Midbrain (tissue), 1 donor: ENCODE results near the gene NAP1L2.
A peak's percentile ranks its signal among the peaks of the same experiment; 100 is the strongest.
"Not testable (repeated sequence)": the region's sequence is repeated elsewhere in the genome, so short reads cannot be mapped to it uniquely, and the experiment has no call there.

Experiments
- DNase-seq: peaks from one replicate; lab custom pipeline; 2025; lab: John Stamatoyannopoulos, UW

The NAP1L2 gene, protein sequence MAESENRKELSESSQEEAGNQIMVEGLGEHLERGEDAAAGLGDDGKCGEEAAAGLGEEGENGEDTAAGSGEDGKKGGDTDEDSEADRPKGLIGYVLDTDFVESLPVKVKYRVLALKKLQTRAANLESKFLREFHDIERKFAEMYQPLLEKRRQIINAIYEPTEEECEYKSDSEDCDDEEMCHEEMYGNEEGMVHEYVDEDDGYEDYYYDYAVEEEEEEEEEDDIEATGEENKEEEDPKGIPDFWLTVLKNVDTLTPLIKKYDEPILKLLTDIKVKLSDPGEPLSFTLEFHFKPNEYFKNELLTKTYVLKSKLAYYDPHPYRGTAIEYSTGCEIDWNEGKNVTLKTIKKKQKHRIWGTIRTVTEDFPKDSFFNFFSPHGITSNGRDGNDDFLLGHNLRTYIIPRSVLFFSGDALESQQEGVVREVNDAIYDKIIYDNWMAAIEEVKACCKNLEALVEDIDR

DNA sequence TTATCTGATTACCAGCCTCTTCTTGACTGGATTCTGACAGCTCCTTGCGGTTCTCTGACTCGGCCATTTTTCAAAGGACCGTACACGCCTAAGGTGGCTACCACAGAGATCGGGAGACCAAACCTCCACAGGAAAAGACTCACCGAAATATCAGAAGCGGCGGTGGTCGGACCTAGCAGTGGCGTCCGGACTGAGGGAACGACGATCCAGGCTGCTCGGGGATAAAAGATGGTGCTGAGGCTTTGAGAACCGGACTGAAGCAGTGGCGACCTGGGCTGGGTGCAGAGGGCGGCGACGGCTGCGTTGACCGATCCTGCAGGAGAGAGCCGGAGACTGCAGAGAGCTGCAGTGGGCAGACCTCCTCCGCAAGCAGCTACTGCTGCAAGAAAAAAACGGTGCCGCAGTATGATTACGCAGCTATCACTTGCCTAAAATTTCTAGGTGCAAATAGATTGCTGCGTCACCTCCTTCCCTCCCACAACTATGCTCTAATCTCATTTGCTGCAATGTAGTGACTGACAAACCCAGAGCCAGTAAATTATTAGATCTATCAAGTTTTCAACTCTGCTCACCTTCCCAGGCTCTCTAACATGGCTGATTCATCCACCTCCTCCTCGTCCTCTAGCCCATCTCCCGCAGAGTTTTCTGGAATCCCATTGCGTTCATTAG, at the start of gene NAP1L2:
NAP1L2 (minus strand) TSS at position 426 of the 669 bp plus-strand sequence; CDS start at position 67, 359 bp downstream.
- DNase-seq = peak; percentile 51

DNA sequence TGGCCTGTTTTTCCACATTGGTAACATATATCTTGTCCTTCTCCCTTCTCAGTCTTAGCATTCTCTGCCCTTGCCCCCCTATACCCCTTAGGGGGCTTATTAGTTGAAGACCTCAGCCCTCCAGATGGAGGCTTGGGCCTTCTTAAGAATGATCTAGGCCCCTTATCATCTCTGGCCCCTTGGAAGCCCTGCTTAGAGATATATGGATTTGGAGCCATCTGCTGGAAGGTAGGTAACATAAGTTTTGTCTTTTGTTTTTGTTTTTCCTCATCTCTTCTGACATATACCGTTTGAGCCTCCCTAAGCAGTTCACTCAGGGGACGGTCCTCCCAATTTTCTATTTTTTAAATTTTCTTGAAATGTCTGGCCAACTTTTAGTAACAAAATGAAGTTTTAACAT, 48.3 kb upstream of the NAP1L2 start:
- DNase-seq = no peak

DNA sequence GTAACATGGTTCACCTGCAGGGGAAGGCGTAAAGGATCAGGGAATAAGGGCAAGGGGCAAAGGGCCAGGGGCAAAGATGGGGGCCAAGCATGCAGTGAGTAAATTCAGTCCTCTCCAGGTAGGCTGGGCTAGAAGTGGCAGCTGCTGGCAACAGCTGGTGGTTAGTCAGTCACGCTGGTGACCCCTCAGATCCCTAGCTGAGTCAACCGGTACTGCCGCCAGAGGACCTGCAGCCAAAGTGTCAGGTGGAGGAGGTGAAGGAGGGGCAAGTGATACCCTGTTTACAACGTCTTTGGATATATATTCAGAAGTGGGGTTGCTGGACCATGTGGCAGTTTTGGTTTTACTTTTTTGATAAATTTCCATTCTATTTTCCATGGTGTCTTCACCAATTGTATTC, 24.6 kb upstream of the NAP1L2 start:
- DNase-seq = no peak

DNA sequence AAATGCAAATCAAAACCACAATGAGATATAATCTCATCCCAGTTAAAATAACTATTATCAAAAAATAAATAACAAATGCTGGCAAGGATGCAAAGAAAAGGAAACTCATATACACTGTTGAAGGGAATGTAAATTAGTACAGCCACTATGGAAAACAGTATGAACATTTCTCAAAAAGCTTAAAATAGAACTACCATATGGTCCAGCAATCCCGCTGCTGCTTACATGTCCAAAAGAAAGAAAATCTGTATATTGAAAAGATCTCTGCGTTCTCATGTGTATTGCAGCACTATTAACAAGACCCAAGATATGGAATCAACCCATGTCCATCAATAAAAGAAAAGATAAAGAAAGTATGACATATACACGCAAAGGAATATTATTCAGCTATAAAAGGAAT, 3.0 kb upstream of the NAP1L2 start:
- no peak for DNase-seq

DNA sequence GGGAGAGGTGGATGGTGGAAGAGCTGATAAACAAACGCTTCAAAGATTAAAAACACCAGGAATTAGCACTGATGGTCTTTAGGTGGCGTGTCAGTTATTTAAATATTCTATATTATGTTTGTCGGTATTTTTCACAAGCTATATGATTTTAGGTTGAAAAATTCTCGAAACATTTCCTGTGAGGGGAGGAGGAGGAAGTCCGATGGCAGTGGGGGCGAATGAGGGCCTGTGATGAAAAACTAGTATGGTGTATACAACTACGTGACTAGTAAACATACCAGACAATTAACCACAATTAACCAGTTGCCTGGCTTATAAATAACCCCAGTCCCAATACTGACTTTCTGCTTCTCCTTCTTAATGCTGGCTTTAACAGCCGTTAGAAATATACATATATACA, 595 bp upstream of the NAP1L2 start:
- no peak for DNase-seq

DNA sequence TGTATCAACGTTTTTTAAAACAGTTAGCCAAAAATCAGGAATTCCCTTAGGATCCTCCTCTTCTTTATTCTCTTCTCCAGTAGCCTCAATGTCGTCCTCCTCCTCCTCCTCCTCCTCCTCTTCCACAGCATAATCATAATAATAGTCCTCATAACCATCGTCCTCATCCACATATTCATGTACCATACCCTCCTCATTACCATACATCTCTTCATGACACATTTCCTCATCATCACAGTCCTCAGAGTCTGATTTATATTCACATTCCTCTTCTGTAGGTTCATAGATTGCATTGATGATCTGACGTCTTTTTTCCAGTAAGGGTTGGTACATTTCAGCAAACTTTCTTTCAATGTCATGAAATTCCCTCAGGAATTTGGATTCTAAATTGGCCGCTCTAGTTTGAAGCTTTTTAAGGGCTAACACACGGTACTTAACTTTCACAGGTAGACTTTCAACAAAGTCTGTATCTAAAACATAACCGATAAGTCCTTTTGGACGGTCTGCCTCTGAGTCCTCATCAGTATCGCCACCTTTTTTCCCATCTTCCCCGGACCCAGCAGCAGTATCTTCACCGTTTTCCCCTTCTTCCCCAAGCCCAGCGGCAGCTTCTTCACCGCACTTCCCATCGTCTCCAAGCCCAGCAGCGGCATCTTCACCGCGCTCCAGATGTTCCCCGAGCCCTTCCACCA, 771 bp downstream of the NAP1L2 start:
- DNase-seq = no peak

DNA sequence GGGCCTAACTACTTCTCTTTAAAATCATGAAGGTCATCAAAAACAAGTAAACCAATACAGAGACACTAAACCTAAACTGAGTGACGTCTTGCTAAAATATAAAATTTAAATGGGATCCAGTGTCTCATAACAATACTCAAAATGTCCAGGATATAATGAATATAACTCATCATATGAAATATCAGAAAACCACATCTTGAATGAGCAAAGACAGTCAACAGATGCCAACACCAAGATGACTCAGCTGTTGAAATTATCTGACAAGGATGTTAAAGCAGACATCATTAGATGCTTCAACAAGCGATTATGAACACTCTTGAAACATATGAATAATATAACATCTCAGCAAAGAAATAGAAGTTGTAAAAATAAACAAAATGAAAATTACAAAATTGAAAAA, 8.3 kb downstream of the NAP1L2 start:
- no peak for DNase-seq

DNA sequence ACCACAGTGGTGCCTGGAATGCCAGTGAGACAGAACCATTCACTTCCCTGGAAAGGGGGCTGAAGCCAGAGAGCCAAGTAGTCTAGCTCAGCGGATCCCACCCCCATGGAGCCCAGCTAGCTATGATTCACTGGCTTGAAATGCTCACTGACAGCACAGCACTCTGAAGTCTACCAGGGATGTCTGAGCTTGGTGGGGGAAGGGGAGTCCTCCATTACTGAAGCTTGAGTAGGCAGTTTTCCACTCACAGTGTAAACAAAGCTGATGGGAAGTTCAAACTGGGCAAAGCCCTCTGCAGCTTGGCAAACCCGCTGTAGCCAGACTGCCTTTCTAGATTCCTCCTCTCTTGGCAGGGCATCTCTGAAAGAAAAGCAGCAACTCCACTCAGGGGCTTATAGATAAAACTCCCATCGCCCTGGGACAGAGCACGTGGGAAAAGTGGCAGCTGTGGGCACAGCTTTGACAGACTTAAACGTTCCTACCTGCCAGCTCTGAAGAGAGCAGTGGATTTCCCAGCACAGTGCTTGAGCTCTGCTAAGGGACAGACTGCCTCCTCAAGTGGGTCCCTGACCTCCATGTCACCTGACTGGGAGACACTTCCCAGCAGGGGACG, 32.0 kb downstream of the NAP1L2 start:
- no peak for DNase-seq

DNA sequence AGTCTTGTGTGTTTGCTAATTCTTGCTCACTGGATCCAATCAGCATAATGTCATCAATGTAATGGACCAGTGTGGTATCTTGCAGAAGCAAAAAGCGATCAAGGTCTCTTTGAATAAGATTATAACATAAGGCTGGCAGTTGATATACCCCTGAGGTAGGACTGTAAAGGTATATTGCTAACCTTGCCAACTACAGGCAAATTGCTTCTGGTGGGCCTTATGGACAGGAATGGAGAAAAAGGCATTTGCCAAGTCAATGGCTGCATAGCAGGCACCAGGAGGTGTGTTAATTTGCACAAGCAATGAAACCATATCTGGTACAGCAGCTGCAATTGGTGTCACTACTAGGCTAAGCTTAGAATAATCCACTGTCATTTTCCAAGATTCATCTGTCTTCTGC, 45.7 kb downstream of the NAP1L2 start:
- not testable (repeated sequence) for DNase-seq
